Measurements from ENCODE around the gene PARD6B. TPM values are rescaled to one million over a fixed set of nuclear protein-coding genes. Genes with fewer than 3 reads are reported as not detected.
"Not testable (repeated sequence)": the region's sequence is repeated elsewhere in the genome, so short reads cannot be mapped to it uniquely, and the experiment has no call there.

PARD6B gene
- total RNA-seq, 2 experiments from 2014 or later: 3.9 to 4.1 TPM

GRCh38 chr20:50714426-50714825 lies 17.0 kb upstream of the PARD6B start:
- H3K4me1 Mint-ChIP-seq, DNase-seq, H3K4me3 Mint-ChIP-seq, H3K27ac Mint-ChIP-seq, H3K36me3 Mint-ChIP-seq, H3K9me3 Mint-ChIP-seq, H3K27me3 Mint-ChIP-seq: not testable (repeated sequence)

GRCh38 chr20:50715694-50716093 lies 15.7 kb upstream of the PARD6B start:
- no peaks in the 10 kb centered on the region for H3K4me1 Mint-ChIP-seq
- DNase-seq: no peak
- no peaks in the 10 kb centered on the region for H3K9me3 Mint-ChIP-seq
- H3K27me3 Mint-ChIP-seq: peaks cover 9% of the 10 kb centered on the region
- H3K4me3 Mint-ChIP-seq: no peak overlapping the region
- no peak overlapping the region for H3K27ac Mint-ChIP-seq
- no peaks in the 10 kb centered on the region for H3K36me3 Mint-ChIP-seq

- Mint-ChIP-seq H3K27me3 (peaks cover 9% of the 10 kb centered on the region), H3K4me1 (no peaks in the 10 kb centered on the region), H3K4me3 (no peak overlapping the region), H3K27ac (no peak overlapping the region), H3K36me3 (no peaks in the 10 kb centered on the region), H3K9me3 (no peaks in the 10 kb centered on the region)
- no peak for DNase-seq
These were observed 14.9 kb upstream of the PARD6B start for GRCh38 chr20:50716518-50716917.

GRCh38 chr20:50717312-50717711 lies 14.1 kb upstream of the PARD6B start:
- Mint-ChIP-seq H3K4me3 (no peak overlapping the region), H3K36me3 (no peaks in the 10 kb centered on the region), H3K27me3 (peaks cover 9% of the 10 kb centered on the region), H3K27ac (no peak overlapping the region), H3K9me3 (no peaks in the 10 kb centered on the region), H3K4me1 (no peaks in the 10 kb centered on the region)
- DNase-seq: no peak

- no peak for DNase-seq
- no peak overlapping the region for H3K4me3 Mint-ChIP-seq
- no peaks in the 10 kb centered on the region for H3K36me3 Mint-ChIP-seq
- H3K4me1 Mint-ChIP-seq: no peaks in the 10 kb centered on the region
- no peaks in the 10 kb centered on the region for H3K9me3 Mint-ChIP-seq
- peaks cover 8% of the 10 kb centered on the region for H3K27me3 Mint-ChIP-seq
- no peak overlapping the region for H3K27ac Mint-ChIP-seq
These were observed 13.2 kb upstream of the PARD6B start for GRCh38 chr20:50717974-50718761.

GRCh38 chr20:50719328-50719727 lies 12.1 kb upstream of the PARD6B start:
- no peak overlapping the region for H3K4me3 Mint-ChIP-seq
- no peaks in the 10 kb centered on the region for H3K9me3 Mint-ChIP-seq
- no peaks in the 10 kb centered on the region for H3K27me3 Mint-ChIP-seq
- peaks cover 2% of the 10 kb centered on the region for H3K4me1 Mint-ChIP-seq
- no peak for DNase-seq
- no peak overlapping the region for H3K27ac Mint-ChIP-seq
- no peaks in the 10 kb centered on the region for H3K36me3 Mint-ChIP-seq

GRCh38 chr20:50720026-50720425 lies 11.4 kb upstream of the PARD6B start:
- no peaks in the 10 kb centered on the region for H3K36me3 Mint-ChIP-seq
- H3K27ac Mint-ChIP-seq: no peak overlapping the region
- H3K4me1 Mint-ChIP-seq: peaks cover 2% of the 10 kb centered on the region
- no peaks in the 10 kb centered on the region for H3K9me3 Mint-ChIP-seq
- H3K27me3 Mint-ChIP-seq: no peaks in the 10 kb centered on the region
- H3K4me3 Mint-ChIP-seq: no peak overlapping the region
- DNase-seq: no peak

GRCh38 chr20:50720582-50720981 lies 10.8 kb upstream of the PARD6B start:
- peaks cover 2% of the 10 kb centered on the region for H3K4me1 Mint-ChIP-seq
- no peak overlapping the region for H3K27ac Mint-ChIP-seq
- DNase-seq: no peak
- no peaks in the 10 kb centered on the region for H3K36me3 Mint-ChIP-seq
- H3K27me3 Mint-ChIP-seq: no peaks in the 10 kb centered on the region
- H3K4me3 Mint-ChIP-seq: no peak overlapping the region
- H3K9me3 Mint-ChIP-seq: no peaks in the 10 kb centered on the region

- Mint-ChIP-seq H3K27me3 (no peaks in the 10 kb centered on the region), H3K36me3 (no peaks in the 10 kb centered on the region), H3K4me1 (peaks cover 2% of the 10 kb centered on the region), H3K4me3 (no peak overlapping the region), H3K9me3 (no peaks in the 10 kb centered on the region), H3K27ac (peak overlapping the region; percentile 11)
- no peak for DNase-seq
These were observed 9.5 kb upstream of the PARD6B start for GRCh38 chr20:50721881-50722281.

GRCh38 chr20:50722424-50723155 lies 8.8 kb upstream of the PARD6B start:
- Mint-ChIP-seq H3K27me3 (no peaks in the 10 kb centered on the region), H3K4me3 (no peak overlapping the region), H3K9me3 (no peaks in the 10 kb centered on the region), H3K4me1 (peaks cover 5% of the 10 kb centered on the region), H3K27ac (no peak overlapping the region), H3K36me3 (no peaks in the 10 kb centered on the region)
- DNase-seq: no peak

- Mint-ChIP-seq H3K36me3 (no peaks in the 10 kb centered on the region), H3K4me3 (no peak overlapping the region), H3K27ac (no peak overlapping the region), H3K9me3 (no peaks in the 10 kb centered on the region), H3K4me1 (peaks cover 5% of the 10 kb centered on the region), H3K27me3 (no peaks in the 10 kb centered on the region)
- DNase-seq: no peak
These were observed 7.7 kb upstream of the PARD6B start for GRCh38 chr20:50723672-50724071.

- Mint-ChIP-seq H3K36me3 (no peaks in the 10 kb centered on the region), H3K27me3 (no peaks in the 10 kb centered on the region)
These were observed 7.2 kb upstream of the PARD6B start for GRCh38 chr20:50724112-50724725.

GRCh38 chr20:50724851-50725723 lies 6.3 kb upstream of the PARD6B start:
- Mint-ChIP-seq H3K27ac (no peak overlapping the region), H3K4me3 (no peak overlapping the region), H3K36me3 (no peaks in the 10 kb centered on the region), H3K9me3 (no peaks in the 10 kb centered on the region), H3K27me3 (no peaks in the 10 kb centered on the region), H3K4me1 (peaks cover 5% of the 10 kb centered on the region)
- peak; percentile 72 for DNase-seq

More at GRCh38 chr20:50724112-50724725, 7.2 kb upstream of the PARD6B start:
- no peak for DNase-seq
- Mint-ChIP-seq H3K4me3 (no peak overlapping the region), H3K4me1 (peaks cover 5% of the 10 kb centered on the region), H3K27ac (no peak overlapping the region), H3K9me3 (no peaks in the 10 kb centered on the region)

- H3K36me3 Mint-ChIP-seq: no peaks in the 10 kb centered on the region
- no peak overlapping the region for H3K4me3 Mint-ChIP-seq
- no peak for DNase-seq
- H3K27ac Mint-ChIP-seq: no peak overlapping the region
- peaks cover 8% of the 10 kb centered on the region for H3K4me1 Mint-ChIP-seq
- H3K27me3 Mint-ChIP-seq: no peaks in the 10 kb centered on the region
- H3K9me3 Mint-ChIP-seq: no peaks in the 10 kb centered on the region
These were observed 5.7 kb upstream of the PARD6B start for GRCh38 chr20:50725724-50726005.
